SJCRH30 (cell line): ENCODE measurements around the gene NFIB. TPM values are rescaled to one million over a fixed set of nuclear protein-coding genes. Genes with fewer than 3 reads are reported as not detected.

ENCODE experiments used
- DNase-seq, 2 experiments: peaks; one replicate each; pipeline ENCODE4 v3.0.0-alpha.2; 2015 to 2020
- H3K27ac ChIP-seq: fragments of 250-450 bp; sonication (Bioruptor Pico); 2 replicates; pipeline ENCODE4 v1.5.1; 2020; ENCODE audit warnings: mild to moderate bottlenecking, moderate library complexity
- H3K27me3 ChIP-seq: fragments of 250-450 bp; sonication (Bioruptor Pico); 2 replicates; pipeline ENCODE4 v1.5.1; 2020; ENCODE audit warnings: mild to moderate bottlenecking, moderate library complexity
- H3K36me3 ChIP-seq: fragments of 250-450 bp; sonication (Bioruptor Pico); 2 replicates; pipeline ENCODE4 v1.5.1; 2020; ENCODE audit warnings: mild to moderate bottlenecking, moderate library complexity
- H3K4me1 ChIP-seq: fragments of 250-450 bp; sonication (Bioruptor Pico); 2 replicates; pipeline ENCODE4 v1.5.1; 2020; ENCODE audit warnings: mild to moderate bottlenecking, moderate library complexity
- H3K4me3 ChIP-seq: fragments of 250-450 bp; sonication (Bioruptor Pico); 2 replicates; pipeline ENCODE4 v1.5.1; 2020; ENCODE audit warnings: mild to moderate bottlenecking, moderate library complexity
- H3K9me3 ChIP-seq: fragments of 250-450 bp; sonication (Bioruptor Pico); replicated peaks from 2 replicates; pipeline ENCODE4 v1.5.1; 2020; ENCODE audit warnings: mild to moderate bottlenecking, moderate library complexity
- total RNA-seq: library from RNA; depleted of rRNA; stranded (reverse); fragments of >200 nt; shearing (Covaris generic); gene quantifications from 2 replicates; pipeline ENCODE4 v1.2.3, GENCODE V29; 2014

Gene NFIB
- total RNA-seq, 1 experiment from 2014 or later, result 48.1 TPM

DNA sequence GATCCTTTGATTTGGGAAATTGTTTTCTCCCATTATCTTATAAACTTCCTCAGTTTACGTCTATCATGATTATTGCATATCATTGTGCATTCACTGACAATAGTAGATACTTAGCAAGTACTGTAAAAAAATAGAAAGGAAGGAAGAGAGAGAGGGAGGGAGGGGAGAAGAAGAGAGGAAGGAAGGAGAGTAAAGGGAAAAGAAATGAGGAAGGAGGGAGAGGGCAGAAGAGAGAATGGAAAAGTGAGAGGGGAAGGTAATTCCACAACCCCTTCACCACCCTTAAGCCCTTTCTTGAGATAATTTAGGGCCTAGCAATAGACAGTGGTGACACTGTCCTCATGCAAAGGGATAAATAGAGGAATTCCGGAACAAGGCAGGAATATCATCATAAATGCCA lies 64.4 kb downstream of the NFIB start:
- no peak overlapping the region for H3K4me3 ChIP-seq
- no peaks in the 10 kb centered on the region for H3K9me3 ChIP-seq
- H3K4me1 ChIP-seq, result peaks cover 37% of the 10 kb centered on the region
- no peak overlapping the region for H3K27ac ChIP-seq
- DNase-seq, result no peak
- H3K27me3 ChIP-seq, result no peaks in the 10 kb centered on the region
- H3K36me3 ChIP-seq, result no peaks in the 10 kb centered on the region

DNA sequence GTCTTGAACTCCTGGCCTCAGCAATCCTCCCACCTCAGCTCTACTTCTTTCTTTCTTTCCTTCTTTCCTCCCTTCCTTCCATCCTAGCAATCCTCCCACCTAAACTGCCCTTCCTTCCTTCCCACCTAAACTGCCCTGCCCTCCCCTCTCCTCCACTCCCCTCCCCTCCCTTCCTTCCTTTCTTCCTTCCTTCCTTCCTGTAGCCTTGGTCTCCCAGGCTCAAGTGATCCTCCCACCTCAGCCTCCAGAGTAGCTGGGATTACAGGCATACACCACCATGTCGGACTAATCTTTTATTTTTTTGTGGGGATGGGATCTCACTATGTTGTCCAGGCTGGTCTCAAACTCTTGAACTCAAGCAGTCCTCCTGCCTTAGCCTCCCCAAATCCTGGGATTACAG lies 65.8 kb downstream of the NFIB start:
- no peak overlapping the region for H3K4me3 ChIP-seq
- peaks cover 37% of the 10 kb centered on the region for H3K4me1 ChIP-seq
- no peaks in the 10 kb centered on the region for H3K9me3 ChIP-seq
- no peak for DNase-seq
- no peaks in the 10 kb centered on the region for H3K27me3 ChIP-seq
- H3K36me3 ChIP-seq, result no peaks in the 10 kb centered on the region
- no peak overlapping the region for H3K27ac ChIP-seq

DNA sequence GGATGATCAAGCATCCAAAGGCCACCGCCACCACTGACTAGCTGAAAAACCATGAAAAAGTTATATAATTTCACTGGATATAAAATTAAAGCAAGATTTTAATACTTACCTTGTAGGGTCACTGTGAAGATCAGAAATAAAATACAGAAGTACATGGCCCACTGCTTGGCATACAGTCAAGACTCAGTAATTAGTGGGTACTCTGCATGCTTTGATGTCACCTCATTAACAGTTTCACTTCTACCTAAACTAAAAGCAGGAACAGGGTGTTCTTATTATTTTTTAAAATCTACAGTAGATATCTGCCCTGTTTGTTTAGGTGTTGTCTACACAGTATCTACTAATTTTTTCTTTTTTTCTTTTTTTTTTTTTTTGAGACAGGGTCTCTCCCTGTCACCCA lies 66.4 kb downstream of the NFIB start:
- Histone ChIP-seq H3K36me3 (no peaks in the 10 kb centered on the region), H3K27ac (no peak overlapping the region), H3K4me1 (peaks cover 37% of the 10 kb centered on the region), H3K9me3 (no peaks in the 10 kb centered on the region), H3K4me3 (no peak overlapping the region), H3K27me3 (no peaks in the 10 kb centered on the region)
- no peak for DNase-seq

DNA sequence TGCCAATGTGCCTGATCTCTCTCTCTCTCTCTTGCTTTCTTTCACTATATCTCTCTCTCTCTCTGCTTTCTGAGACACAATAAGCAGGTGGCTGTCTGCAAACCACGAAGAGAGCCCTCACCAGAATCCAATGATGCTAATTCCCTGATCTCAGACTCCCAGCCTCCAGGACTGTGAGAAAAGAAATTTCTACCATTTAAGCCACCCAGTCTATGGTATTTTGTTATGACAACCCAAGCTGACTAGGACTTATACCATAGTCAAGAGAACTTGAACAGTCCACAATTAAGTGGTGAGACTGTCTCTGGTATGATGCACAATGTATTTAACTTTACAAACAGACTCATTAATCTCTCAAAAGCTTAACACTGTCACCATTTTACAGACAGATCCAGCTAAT lies 67.0 kb downstream of the NFIB start:
- Histone ChIP-seq H3K4me3 (no peak overlapping the region), H3K27me3 (no peaks in the 10 kb centered on the region), H3K9me3 (no peaks in the 10 kb centered on the region), H3K27ac (peak overlapping the region; percentile 57), H3K4me1 (peaks cover 34% of the 10 kb centered on the region), H3K36me3 (no peaks in the 10 kb centered on the region)
- peak in 1 of 2 experiments; percentile 30 for DNase-seq

DNA sequence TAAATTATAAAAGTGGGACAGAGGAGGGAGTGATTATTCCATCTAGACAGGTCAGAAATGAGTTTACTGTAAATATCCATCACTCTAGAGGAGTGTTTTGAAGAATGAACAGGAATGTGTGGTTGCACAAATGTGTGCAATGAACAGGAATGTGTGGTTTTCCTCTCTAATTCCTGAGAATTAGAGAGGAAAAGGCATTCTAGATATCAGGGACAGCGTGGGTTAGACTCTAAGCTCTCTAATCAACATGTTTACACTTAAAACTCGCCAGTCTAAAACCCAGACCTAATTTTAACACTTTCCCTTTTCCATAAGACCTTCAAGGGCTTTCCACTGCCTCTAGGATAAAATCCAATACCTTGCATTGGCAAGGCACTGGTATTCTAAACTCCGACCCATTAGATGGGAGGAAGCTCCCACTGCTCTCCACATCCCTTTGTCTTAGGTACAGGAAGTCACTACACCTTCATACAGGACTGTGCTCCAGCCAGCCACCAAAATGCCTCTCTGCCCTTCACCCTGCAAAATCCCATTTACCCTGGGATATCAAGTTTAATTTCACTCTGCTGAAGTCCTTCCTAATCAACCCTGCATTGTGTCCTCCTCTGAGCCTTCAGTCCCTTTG lies 67.9 kb downstream of the NFIB start:
- Histone ChIP-seq H3K27me3 (no peaks in the 10 kb centered on the region), H3K4me3 (no peak overlapping the region), H3K4me1 (peaks cover 25% of the 10 kb centered on the region), H3K36me3 (no peaks in the 10 kb centered on the region), H3K9me3 (no peaks in the 10 kb centered on the region), H3K27ac (peak overlapping the region; percentile 57)
- peak in 1 of 2 experiments; percentile 8 for DNase-seq

DNA sequence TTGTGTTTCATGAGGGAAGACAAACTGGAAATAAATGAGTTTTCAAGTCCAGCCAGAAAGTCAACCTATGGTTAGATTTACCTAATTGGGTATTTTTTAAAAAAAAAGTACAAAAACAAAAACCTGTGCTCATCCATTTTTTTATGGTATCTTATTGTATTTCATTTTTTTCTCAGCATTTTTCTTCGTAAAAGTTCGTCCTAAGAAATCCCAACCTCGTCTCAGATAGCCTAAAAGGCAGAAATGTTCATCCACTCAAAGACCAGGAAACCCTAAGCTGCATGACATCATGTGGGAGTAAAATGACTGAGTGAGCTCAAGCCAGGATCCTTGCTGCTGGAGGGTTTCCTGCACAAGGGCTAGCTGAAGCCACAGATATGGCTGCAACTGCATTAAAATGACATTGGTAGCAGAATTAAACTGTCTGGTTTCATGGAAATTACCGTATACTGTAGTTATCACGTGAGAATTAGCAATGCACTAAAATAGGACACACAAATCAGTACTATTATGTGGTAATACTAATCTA lies 70.4 kb downstream of the NFIB start:
- no peaks in the 10 kb centered on the region for H3K36me3 ChIP-seq
- no peak overlapping the region for H3K27ac ChIP-seq
- H3K4me3 ChIP-seq, result no peak overlapping the region
- H3K27me3 ChIP-seq, result no peaks in the 10 kb centered on the region
- H3K9me3 ChIP-seq, result no peaks in the 10 kb centered on the region
- H3K4me1 ChIP-seq, result peaks cover 29% of the 10 kb centered on the region
- DNase-seq, result peak in 1 of 2 experiments; percentile 22

DNA sequence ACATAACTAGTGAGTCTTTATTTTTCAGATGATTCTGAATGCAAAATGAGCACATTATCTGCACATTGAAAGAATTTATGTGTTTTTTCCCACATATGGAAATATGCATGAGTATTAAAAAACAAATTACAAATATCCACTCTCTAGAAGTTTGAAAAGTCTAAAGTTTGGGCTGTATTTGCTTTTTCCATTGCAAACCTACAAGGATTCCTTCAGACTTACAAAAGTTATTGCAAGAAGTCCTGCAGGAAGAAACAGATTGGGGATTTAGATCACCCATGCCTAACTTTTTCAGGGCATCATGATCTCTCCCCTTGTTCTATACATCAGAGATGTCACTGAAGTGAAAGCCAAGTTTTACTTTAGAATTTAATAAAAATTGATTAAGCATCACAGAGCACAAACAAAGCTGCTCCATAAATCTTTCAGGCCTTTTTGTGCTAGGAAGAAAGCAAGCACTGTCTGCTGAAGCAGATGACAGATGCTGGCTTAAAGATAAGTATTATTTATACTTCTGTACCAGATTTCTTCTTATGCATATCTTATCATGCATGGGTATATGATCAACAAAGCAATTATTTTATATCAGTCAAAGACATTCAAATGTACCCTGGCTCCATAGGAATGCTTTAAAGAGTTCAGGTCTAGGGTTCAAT lies 71.7 kb downstream of the NFIB start:
- H3K36me3 ChIP-seq, result no peaks in the 10 kb centered on the region
- no peak overlapping the region for H3K4me3 ChIP-seq
- DNase-seq, result no peak
- no peaks in the 10 kb centered on the region for H3K27me3 ChIP-seq
- no peaks in the 10 kb centered on the region for H3K9me3 ChIP-seq
- H3K4me1 ChIP-seq, result peaks cover 30% of the 10 kb centered on the region
- H3K27ac ChIP-seq, result no peak overlapping the region

DNA sequence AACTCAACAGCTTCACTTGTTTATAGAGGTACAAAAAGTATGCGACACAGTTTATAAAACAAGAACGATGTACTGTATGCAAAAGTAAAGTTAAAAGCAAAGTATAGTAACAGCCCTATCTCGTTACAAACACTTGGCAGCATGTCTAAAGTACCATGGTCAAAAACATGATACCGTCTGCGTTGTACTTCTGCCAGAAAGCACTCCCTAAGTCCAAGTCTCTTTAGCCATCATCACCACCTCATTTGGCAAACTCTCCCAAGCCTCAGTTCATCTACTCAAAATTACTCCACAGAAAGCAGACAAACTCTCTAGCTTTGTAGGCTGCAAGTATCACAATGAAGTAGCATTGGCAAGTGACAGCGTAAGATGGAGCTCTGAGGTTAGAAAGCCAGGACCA lies 73.4 kb downstream of the NFIB start:
- Histone ChIP-seq H3K9me3 (no peaks in the 10 kb centered on the region), H3K27me3 (no peaks in the 10 kb centered on the region), H3K36me3 (no peaks in the 10 kb centered on the region), H3K4me1 (peaks cover 13% of the 10 kb centered on the region), H3K4me3 (no peak overlapping the region), H3K27ac (no peak overlapping the region)
- DNase-seq, result no peak

DNA sequence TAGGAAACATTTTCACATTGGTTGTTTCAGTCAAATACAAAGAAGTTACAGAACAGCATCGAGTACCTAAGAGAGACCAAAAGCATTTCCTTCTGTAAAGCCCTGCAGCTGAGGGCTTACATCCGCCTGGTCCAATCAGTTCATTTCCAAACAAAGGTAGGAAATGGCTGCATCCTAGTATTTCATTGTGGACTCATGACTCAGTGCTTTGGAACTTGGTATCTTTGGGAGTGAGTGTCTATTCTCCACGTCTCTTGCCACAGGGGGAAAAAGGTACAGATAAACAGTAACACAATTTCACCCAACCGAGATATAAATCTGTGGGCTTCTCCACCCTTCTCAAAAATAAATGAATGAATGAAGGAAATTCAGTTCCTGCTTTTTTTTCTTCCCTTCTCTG lies 75.4 kb downstream of the NFIB start:
- Histone ChIP-seq H3K9me3 (no peaks in the 10 kb centered on the region), H3K4me1 (peaks cover 13% of the 10 kb centered on the region), H3K36me3 (no peaks in the 10 kb centered on the region), H3K4me3 (no peak overlapping the region), H3K27ac (peak overlapping the region; percentile 31), H3K27me3 (no peaks in the 10 kb centered on the region)
- DNase-seq, result peak; percentile 12 to 48

DNA sequence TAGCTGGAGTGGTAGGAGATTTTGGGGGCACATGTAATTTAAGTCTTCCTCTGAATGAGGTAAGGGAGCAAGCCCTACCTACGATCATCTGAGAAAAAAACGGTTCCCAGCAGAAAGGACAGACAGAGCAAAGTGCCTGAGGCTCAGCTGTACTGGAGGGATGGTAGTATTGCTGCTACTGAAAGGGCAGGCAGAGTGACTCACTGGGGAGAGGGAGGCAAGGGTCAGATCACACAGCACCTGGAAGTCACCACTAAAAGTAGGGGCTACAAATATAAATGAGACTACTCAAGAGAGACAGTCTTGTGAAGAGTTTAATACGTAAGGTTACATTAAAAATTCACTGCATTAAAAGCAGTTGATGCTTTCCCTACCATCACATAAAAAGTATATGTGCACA lies 75.9 kb downstream of the NFIB start:
- peak overlapping the region; percentile 31 for H3K27ac ChIP-seq
- no peaks in the 10 kb centered on the region for H3K36me3 ChIP-seq
- no peak overlapping the region for H3K4me3 ChIP-seq
- no peaks in the 10 kb centered on the region for H3K9me3 ChIP-seq
- H3K4me1 ChIP-seq, result peaks cover 13% of the 10 kb centered on the region
- H3K27me3 ChIP-seq, result no peaks in the 10 kb centered on the region
- DNase-seq, result peak; percentile 14 to 20

DNA sequence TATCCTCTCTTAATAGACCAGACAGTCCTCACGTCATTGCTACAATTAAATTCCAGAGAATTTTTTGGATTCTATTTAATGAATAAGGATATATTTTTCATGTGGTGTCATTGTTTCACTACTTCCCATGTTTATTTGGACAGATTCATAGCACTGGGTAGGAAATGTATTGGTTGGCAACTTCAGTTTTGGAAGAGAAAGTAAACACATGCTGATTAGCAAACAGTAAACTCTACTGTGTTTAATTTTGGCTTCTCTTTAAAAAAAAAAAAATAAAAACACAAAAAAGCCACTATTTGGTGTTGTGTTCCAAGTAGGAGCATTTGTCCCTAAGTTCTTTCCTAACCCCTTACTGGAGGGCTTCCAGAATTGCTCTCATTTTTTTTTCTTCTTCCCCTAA lies 77.3 kb downstream of the NFIB start:
- H3K27me3 ChIP-seq, result no peaks in the 10 kb centered on the region
- H3K4me3 ChIP-seq, result no peak overlapping the region
- H3K27ac ChIP-seq, result no peak overlapping the region
- H3K9me3 ChIP-seq, result no peaks in the 10 kb centered on the region
- no peak for DNase-seq
- H3K36me3 ChIP-seq, result no peaks in the 10 kb centered on the region
- peaks cover 13% of the 10 kb centered on the region for H3K4me1 ChIP-seq

DNA sequence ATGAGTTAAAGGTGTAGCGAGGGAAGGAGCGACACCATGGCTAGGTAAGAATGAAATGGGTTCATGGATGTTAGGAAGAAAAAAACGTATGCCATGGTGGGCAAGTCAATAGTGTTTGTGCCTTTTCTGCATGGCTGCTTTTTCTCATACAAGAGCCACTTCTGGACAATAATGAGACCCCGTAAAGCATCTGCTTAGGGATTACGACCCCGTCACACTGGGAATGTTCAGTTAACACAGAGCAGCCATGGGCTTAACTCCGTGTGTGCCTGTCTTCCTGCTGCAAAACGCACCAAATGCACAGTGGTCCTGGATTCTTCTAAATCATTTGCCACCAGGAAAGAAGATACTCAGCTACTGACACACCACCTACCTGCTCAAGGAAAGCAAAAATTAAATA lies 81.8 kb downstream of the NFIB start:
- no peak for DNase-seq
- Histone ChIP-seq H3K4me3 (no peak overlapping the region), H3K9me3 (no peaks in the 10 kb centered on the region), H3K27ac (no peak overlapping the region), H3K4me1 (no peaks in the 10 kb centered on the region), H3K27me3 (no peaks in the 10 kb centered on the region), H3K36me3 (no peaks in the 10 kb centered on the region)

DNA sequence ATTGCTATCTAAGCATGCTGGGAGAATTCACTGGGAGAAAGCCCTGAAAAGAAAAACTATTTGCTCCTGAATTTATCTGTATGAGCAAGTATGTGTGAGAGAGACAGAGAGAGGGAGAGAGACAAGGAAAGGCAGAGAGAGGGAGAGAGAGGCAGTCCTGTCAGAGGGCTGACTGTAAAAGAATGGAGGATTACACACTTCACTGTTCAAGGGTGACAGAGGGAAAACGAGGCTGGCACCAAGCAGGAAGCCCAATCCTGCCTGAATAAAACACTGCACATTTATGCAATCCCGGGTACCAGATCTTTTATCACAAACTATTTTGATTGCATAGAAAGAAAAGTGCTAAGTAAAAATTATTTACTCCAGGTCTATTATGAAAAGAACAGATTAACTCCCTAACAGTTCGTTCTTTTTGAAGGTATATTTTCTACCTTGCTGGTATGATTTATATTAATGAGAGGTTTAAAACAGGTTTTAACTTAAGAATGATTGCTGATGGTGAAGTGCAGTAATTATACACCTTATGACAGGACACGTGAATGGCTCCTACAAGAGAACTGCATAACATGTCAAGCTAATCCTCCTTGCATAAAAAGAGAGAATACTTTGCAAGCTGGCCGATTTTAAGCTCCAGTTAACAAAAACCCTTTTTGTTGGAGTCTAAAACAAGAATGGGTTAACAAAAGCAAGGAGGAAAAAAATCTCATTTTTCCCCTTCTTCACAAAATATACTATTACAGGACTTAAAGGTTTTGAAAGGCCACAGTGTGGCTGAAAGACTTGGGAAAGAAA lies 82.5 kb downstream of the NFIB start:
- Histone ChIP-seq H3K4me3 (no peak overlapping the region), H3K9me3 (no peaks in the 10 kb centered on the region), H3K4me1 (no peaks in the 10 kb centered on the region)

DNA sequence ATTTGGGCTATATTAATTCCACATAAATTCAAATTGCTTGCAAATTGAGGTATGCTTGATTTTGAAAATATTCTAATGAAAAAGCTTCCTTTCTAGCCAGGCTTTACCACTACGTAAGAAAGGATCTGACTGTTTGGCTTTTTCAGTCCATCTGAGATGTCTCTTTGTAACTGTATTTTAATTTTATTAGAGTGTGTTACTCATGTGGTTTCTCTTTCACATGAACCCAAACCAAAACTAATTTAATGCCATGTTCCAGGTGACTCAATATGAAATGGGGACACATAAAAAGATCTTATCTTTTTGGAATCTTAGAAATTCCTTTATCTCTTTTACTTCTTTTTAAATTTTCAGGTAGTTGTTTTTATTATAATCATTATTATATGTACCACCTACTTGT lies 85.3 kb downstream of the NFIB start:
- Histone ChIP-seq H3K27ac (no peak overlapping the region), H3K36me3 (peaks cover 3% of the 10 kb centered on the region), H3K9me3 (no peaks in the 10 kb centered on the region), H3K27me3 (no peaks in the 10 kb centered on the region), H3K4me1 (no peaks in the 10 kb centered on the region), H3K4me3 (no peak overlapping the region)
- DNase-seq, result no peak

More for the DNA sequence above, 82.5 kb downstream of the NFIB start:
- H3K27me3 ChIP-seq, result no peaks in the 10 kb centered on the region
- H3K36me3 ChIP-seq, result no peaks in the 10 kb centered on the region
- no peak overlapping the region for H3K27ac ChIP-seq
- no peak for DNase-seq

DNA sequence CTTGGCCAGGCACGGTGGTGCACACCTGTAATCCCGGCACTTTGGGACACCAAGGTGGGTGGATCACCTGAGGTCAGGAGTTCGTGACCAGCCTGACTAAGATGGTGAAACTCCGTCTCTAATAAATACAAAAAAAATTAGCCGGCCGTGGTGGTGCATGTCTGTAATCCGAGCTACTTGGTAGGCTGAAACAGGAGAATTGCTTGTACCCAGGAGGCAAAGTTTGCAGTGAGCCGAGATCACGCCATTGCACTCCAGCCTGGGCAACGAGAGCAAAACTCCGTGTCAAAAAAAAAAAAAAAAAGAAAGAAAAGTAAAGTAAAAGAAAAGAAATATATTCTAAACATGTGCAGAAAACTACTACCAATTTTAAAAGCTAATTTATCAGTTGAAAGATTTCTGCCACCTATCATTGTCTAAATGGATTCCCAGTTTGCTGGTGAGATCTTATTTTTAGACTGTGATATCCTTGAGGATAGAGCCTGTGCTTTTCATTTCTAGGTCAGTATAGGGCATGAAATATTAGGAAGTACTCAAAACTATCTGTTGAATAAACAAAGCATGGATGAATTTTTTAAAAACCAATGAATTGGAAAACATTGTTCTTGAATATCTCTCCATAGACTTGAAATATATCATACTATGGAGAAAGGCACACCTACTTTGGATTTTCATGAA lies 86.9 kb downstream of the NFIB start:
- Histone ChIP-seq H3K27me3 (no peaks in the 10 kb centered on the region), H3K9me3 (no peaks in the 10 kb centered on the region), H3K4me1 (peaks cover under 1% of the 10 kb centered on the region; the same call in 1 of the 2 replicates), H3K36me3 (peaks cover 6% of the 10 kb centered on the region), H3K27ac (no peak overlapping the region), H3K4me3 (no peak overlapping the region)
- no peak for DNase-seq
